HUES6 (cell line): ENCODE data around the gene PNMA3.
"Not testable (repeated sequence)": the region's sequence is repeated elsewhere in the genome, so short reads cannot be mapped to it uniquely, and the experiment has no call there.

Source experiments
- H3K27ac ChIP-seq: 2 replicates; pipeline ENCODE4 v1.7.0; 2013; ENCODE audit warnings: low read depth, mild to moderate bottlenecking, low read length, inconsistent platforms
- H3K27me3 ChIP-seq: 2 replicates; pipeline ENCODE4 v1.6.1; 2013; ENCODE audit warnings: low read length; ENCODE audit not compliant: control insufficient read depth, insufficient read depth
- H3K36me3 ChIP-seq: 2 replicates; pipeline ENCODE4 v1.6.1; 2013; ENCODE audit warnings: low read length; ENCODE audit not compliant: control insufficient read depth, insufficient read depth
- H3K4me1 ChIP-seq: 2 replicates; pipeline ENCODE4 v1.6.1; 2013; ENCODE audit warnings: low read length; ENCODE audit not compliant: control insufficient read depth, insufficient read depth
- H3K4me3 ChIP-seq: 2 replicates; pipeline ENCODE4 v1.5.1; 2013; ENCODE audit warnings: low read depth, low read length
- H3K9ac ChIP-seq: one replicate; pipeline ENCODE4 v1.6.1; 2013; ENCODE audit warnings: mild to moderate bottlenecking, low read length
- H3K9me3 ChIP-seq: 2 replicates; pipeline ENCODE4 v1.6.1; 2013; ENCODE audit warnings: low read depth, low read length; ENCODE audit not compliant: control insufficient read depth, insufficient read depth

Gene PNMA3, protein sequence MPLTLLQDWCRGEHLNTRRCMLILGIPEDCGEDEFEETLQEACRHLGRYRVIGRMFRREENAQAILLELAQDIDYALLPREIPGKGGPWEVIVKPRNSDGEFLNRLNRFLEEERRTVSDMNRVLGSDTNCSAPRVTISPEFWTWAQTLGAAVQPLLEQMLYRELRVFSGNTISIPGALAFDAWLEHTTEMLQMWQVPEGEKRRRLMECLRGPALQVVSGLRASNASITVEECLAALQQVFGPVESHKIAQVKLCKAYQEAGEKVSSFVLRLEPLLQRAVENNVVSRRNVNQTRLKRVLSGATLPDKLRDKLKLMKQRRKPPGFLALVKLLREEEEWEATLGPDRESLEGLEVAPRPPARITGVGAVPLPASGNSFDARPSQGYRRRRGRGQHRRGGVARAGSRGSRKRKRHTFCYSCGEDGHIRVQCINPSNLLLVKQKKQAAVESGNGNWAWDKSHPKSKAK

DNA sequence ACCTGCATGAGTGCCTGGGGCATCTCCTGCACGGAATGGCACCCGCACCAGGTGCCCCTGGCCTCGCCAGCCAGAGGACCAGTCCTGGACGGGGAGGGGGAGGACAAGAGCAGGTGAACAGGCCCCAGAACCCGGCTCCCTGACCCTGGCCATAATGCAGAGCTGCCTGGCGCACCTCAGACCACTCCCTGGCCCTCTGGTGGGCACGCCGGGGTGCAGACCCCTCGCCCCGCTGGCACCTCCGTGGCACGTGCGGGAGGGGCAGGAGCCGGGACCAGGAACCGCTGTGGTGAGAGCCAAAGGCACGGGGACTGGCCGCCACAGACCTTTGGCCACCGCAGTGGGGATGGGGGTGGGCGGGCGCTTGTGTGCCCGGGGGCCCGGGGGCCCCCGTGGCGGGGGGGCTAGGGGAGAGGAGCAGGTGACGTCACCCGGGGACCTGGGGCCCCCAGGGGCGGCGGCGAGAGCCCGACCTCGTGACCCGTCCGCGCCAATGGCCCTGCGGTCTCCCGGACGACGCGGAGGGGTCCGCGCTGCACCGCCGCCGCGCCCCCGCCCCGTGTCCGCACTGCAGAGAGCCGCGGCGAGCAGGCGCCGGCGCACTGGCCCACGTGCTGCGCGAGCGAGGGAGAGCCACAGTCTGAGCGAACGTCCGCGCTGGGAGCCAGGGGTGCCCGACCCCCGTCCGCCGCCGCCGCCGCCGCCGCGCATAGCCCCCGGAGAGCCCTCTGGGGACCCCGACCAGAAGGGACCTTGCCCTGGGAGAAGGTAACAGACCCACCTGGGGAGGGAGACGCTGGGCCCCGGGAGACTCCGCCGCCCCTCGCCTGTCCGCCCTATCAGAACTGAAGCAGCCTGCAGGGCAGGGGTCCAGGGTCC, at the start of gene PNMA3:
TSS of gene PNMA3 (plus strand) at position 600 of the 879 bp plus-strand sequence. CDS start 586 bp downstream, outside the sequence.
- H3K9me3 ChIP-seq = peaks cover 43% of the 10 kb centered on the region; the same call in 1 of the 2 replicates
- no peaks in the 10 kb centered on the region for H3K36me3 ChIP-seq
- H3K27me3 ChIP-seq = peaks cover 39% of the 10 kb centered on the region
- no peak within 1 kb of the TSS for H3K9ac ChIP-seq
- H3K4me1 ChIP-seq = peaks cover 3% of the 10 kb centered on the region; the same call in 1 of the 2 replicates
- H3K4me3 ChIP-seq = peak within 1 kb of the TSS; percentile 39
- H3K27ac ChIP-seq = no peak within 1 kb of the TSS

DNA sequence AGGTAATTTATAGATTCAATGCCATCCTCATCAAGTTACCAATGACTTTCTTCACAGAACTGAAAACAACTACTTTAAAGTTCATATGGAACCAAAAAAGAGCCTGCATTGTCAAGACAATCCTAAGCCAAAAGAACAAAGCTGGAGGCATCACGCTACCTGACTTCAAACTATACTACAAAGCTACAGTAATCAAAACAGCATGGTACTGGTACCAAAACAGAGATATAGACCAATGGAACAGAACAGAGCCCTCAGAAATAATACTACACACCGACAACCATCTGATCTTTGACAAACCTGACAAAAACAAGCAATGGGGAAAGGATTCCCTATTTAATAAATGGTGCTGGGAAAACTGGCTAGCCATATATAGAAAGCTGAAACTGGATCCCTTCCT, 39.1 kb upstream of the PNMA3 start:
- not testable (repeated sequence) for H3K4me3 ChIP-seq, H3K27ac ChIP-seq, H3K4me1 ChIP-seq, H3K9me3 ChIP-seq, H3K9ac ChIP-seq, H3K36me3 ChIP-seq
- H3K27me3 ChIP-seq = peaks cover 50% of the 10 kb centered on the region

DNA sequence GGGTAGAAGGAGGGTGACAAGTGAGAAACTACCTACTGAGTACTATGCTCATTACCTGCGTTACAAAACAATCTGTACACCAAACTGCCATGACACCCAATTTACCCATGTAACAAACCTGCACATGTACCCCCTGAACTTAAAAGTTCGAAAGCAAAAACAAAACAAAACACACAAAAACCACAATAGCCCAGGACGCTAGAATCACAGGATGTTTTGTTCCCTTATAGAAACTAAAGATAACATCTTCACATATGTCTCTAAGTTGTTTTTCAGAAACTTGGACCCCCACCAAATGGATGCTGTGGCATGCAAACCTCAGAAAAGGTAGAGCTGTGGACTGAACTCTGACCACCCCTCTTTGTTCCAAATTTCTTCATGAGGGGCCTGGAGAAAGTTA, 37.1 kb upstream of the PNMA3 start:
- H3K4me1 ChIP-seq = no peaks in the 10 kb centered on the region
- H3K27me3 ChIP-seq = peaks cover 42% of the 10 kb centered on the region
- no peaks in the 10 kb centered on the region; the same call in 1 of the 2 replicates for H3K9me3 ChIP-seq
- H3K27ac ChIP-seq = no peak overlapping the region
- no peak overlapping the region for H3K4me3 ChIP-seq
- H3K36me3 ChIP-seq = no peaks in the 10 kb centered on the region
- H3K9ac ChIP-seq = no peak overlapping the region

DNA sequence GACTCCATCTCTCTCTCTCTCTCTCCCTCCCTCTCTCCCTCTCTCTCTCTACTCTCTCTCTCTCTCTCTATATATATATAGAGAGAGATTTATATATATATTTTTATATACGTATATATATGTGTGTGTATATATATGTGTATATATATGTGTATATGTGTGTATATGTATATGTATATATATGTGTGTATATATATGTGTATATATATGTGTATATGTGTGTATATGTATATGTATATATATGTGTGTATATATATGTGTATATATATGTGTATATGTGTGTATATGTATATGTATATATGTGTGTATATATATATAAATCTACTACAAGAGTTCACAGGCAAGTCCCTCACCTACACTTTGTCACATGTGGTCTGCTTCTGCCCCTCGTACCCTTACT, 29.8 kb upstream of the PNMA3 start:
- not testable (repeated sequence) for H3K9ac ChIP-seq, H3K4me3 ChIP-seq, H3K4me1 ChIP-seq, H3K36me3 ChIP-seq, H3K27ac ChIP-seq
- H3K27me3 ChIP-seq = peaks cover 16% of the 10 kb centered on the region
- peaks cover 24% of the 10 kb centered on the region; the same call in 1 of the 2 replicates for H3K9me3 ChIP-seq

DNA sequence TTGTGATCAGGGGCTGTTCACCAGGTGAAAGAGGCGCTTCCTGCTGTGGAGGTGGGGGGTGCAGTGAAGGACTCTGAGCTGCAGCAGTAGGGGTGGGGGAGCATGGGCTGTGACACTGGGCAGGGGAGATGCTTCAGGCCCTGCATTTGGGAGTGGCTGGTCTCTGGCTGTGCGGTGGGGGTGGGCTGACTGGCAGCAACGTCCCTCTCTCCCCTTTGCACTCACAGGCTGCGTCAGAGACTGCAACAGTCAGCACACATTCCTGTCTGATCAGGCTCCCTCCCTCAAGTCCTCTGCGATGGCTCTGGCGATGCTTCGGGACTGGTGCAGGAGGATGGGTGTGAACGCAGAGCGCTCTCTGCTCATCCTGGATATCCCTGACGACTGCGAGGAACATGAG, 27.8 kb upstream of the PNMA3 start:
- Histone ChIP-seq H3K9me3 (peaks cover 33% of the 10 kb centered on the region; the same call in 1 of the 2 replicates), H3K27me3 (peaks cover 25% of the 10 kb centered on the region)
- not testable (repeated sequence) for H3K27ac ChIP-seq, H3K4me3 ChIP-seq, H3K9ac ChIP-seq, H3K4me1 ChIP-seq, H3K36me3 ChIP-seq

DNA sequence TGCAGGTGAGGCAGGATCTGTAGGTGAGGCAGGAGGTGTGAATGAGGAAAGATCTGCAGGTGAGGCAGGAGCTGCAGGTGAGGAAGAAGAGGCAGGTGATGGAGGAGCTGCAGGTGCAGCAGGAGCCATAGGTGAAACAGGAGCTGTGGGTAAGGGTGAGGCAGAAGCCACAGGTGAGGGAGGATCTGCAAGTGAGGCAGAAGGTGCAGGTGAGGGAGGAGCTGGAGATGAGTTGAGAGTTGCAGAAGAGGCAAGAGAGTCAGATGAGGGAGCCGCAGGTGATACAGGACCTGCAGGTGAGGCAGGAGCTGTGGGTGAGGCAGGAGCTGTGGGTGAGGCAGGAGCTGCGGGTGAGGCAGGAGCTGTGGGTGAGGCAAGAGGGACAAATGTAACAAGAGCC, 27.1 kb upstream of the PNMA3 start:
- Histone ChIP-seq H3K4me1 (no peaks in the 10 kb centered on the region), H3K27ac (no peak overlapping the region), H3K9me3 (peaks cover 39% of the 10 kb centered on the region; the same call in 1 of the 2 replicates), H3K9ac (no peak overlapping the region), H3K4me3 (no peak overlapping the region), H3K36me3 (no peaks in the 10 kb centered on the region), H3K27me3 (peaks cover 25% of the 10 kb centered on the region)

DNA sequence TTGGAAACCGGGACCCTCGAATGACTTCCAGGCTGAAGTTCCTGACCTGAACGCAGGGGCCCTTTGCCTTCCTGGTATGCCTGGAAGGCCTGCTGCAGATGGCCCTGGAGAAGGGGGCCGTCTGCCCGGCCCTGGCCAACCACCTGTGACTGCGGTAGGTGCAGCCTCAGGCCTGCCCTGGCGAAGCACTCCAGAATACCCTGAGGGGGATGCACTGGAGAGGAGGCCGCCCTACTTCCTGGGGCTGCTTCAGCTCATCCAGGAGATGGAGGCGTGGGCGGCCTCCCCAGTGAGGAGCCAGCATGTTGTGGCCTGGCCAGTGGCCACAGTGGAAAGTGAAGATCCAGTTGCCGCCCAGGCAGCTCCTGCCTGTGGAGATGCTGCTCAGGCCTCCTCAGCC, 26.4 kb upstream of the PNMA3 start:
- Histone ChIP-seq H3K9ac (no peak overlapping the region), H3K9me3 (peaks cover 46% of the 10 kb centered on the region), H3K4me3 (no peak overlapping the region), H3K4me1 (no peaks in the 10 kb centered on the region), H3K27ac (no peak overlapping the region), H3K36me3 (no peaks in the 10 kb centered on the region), H3K27me3 (peaks cover 25% of the 10 kb centered on the region)

DNA sequence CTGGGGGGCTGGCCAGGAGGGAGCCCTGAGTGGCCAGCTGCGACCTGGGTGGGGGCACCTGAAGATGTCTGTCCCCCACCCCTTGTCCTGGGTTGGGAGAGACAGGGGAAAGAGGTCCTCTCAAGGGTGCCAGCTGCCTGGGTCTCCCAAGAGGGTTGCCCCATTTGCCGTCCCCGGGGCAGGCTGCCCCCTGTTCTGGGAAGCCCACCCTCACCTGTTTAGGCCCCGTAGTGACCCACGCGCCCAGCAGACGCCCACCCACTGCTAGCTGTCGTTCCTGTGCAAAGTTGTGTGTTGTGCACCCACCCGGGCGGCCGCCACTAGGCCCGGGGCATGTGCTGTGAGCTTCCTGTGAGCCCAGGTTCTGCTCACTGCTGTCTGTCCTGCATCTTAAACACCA, 25.5 kb upstream of the PNMA3 start:
- H3K36me3 ChIP-seq = no peaks in the 10 kb centered on the region
- H3K9me3 ChIP-seq = peaks cover 53% of the 10 kb centered on the region
- H3K27ac ChIP-seq = no peak overlapping the region
- H3K9ac ChIP-seq = no peak overlapping the region
- H3K27me3 ChIP-seq = peaks cover 23% of the 10 kb centered on the region
- no peak overlapping the region for H3K4me3 ChIP-seq
- no peaks in the 10 kb centered on the region for H3K4me1 ChIP-seq

DNA sequence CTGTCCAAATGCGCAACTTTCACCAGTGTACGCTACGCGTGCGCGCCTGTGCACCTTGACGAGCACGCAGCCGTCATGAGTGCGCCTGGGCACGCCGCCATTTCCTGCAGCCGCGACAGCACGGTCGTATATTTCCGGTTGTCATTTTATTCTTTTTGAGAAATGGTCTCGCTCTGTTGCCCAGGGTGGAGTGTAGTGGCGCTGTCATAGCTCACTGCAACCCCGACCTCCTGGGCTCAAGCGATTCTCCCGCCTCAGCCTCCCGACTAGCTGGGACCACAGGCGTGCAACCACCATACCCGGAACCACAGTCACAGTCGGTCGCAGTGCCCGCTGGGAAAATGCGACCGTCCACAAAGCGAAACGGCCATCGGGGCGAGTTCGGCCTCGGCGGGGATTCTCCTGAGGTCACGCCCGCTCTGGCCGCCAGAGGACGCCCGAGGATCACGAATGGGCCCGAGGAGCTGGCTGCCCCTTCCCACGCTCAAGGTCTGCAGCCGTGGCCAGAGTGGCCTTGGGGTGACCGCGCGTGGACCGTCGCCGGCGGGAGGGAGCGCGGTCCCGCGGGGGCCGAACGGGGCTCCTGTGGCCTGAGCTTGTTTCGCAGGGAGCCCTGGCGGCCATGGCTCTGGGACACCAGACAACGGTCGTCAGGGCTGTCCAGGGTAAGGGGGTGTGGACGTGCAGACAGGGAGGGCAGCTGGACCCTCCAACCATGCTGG, 23.7 kb upstream of the PNMA3 start:
- peaks cover 22% of the 10 kb centered on the region for H3K27me3 ChIP-seq
- no peaks in the 10 kb centered on the region for H3K36me3 ChIP-seq
- no peaks in the 10 kb centered on the region for H3K4me1 ChIP-seq
- H3K27ac ChIP-seq = no peak overlapping the region
- no peak overlapping the region for H3K9ac ChIP-seq
- H3K4me3 ChIP-seq = peak overlapping the region; percentile 45
- H3K9me3 ChIP-seq = peaks cover 51% of the 10 kb centered on the region

DNA sequence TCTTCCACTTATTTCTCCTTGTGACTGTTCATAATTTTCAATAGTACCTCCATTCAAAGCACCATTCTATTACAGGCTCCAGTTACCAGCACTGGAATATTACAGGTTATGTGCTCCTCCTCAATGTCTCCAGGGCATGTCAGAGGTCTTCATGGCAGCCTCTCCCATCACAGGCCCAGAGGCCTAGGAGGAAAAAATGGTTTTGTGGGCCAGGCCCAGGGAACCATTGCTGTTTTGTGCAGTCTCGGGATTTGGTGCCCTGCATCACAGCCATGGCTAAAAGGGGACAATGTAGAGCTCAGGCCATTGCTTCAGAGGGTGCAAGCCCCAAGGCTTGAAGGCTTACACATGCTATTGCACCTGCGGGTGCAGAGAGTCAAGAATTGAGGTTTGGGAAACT, 7.2 kb upstream of the PNMA3 start:
- no peaks in the 10 kb centered on the region for H3K36me3 ChIP-seq
- no peaks in the 10 kb centered on the region for H3K4me1 ChIP-seq
- H3K4me3 ChIP-seq = no peak overlapping the region
- no peak overlapping the region for H3K27ac ChIP-seq
- peaks cover 56% of the 10 kb centered on the region for H3K9me3 ChIP-seq
- H3K9ac ChIP-seq = no peak overlapping the region
- H3K27me3 ChIP-seq = peaks cover 7% of the 10 kb centered on the region; the same call in 1 of the 2 replicates
